Pancreas (tissue), 10 donors: ENCODE data around the gene PTPRF. TPM values are rescaled to one million over a fixed set of nuclear protein-coding genes. Genes with fewer than 3 reads are reported as not detected.

Experiments used
- ATAC-seq, 4 donors: fragments of 200-7000 bp; cut with Tn5 transposase; one replicate each; pipeline versions ENCODE4 v1.8.0 to v1.9.1; 2020; ENCODE audit warnings: mild to moderate bottlenecking in 4 of 4, moderate library complexity in 4 of 4
- DNase-seq, 6 donors: peaks; one replicate each; pipeline ENCODE4 v3.0.0-alpha.2; 2020
- FAIRE-seq: peaks from 2 replicates; lab custom pipeline; 2012; peaks lifted over from hg19 to GRCh38; lab: Jason Lieb, UNC
- H3K27ac ChIP-seq, 4 donors: fragments of 200-600 bp; sonication (generic); 1 replicate in 3 of 4; 2 replicates in 1 of 4; pipeline versions ENCODE4 v1.5.0 to v1.8.0; 2020
- H3K27me3 ChIP-seq, 4 donors: fragments of 200-600 bp; one replicate each; pipeline ENCODE4 v1.8.0; 2021
- H3K36me3 ChIP-seq, 3 donors: fragments of 200-600 bp; sonication (generic) in 1 of 3; one replicate each; pipeline versions ENCODE4 v1.5.0 to v1.8.0; 2020 to 2021
- H3K4me1 ChIP-seq, 3 donors: fragments of 200-600 bp; one replicate each; pipeline ENCODE4 v1.8.0; 2021
- H3K4me3 ChIP-seq, 4 donors: fragments of 200-600 bp; sonication (generic) in 2 of 4; one replicate each; pipeline versions ENCODE4 v1.5.0 to v1.8.0; 2020 to 2021
- H3K9me3 ChIP-seq, 4 donors: fragments of 200-600 bp; one replicate each; pipeline ENCODE4 v1.8.0; 2021
- CTCF ChIP-seq, 4 donors: fragments of 200-600 bp; sonication (generic) in 3 of 4; IDR thresholded peaks; one replicate each; pipeline versions ENCODE4 v1.5.0 to v1.8.0; 2021; ENCODE audit warnings: antibody characterized with exemption in 4 of 4
- WGBS, 2 donors: extraction: QIAGEN DNeasy Blood & Tissue Kit; methylation state at CpG; one replicate each; pipeline ENCODE4 v1.1.7; 2013; 5-methylcytosine and 5-hydroxymethylcytosine counted together
- intact Hi-C, 3 donors: fragments of 100-400 bp; cut with DNase I; formaldehyde crosslinking; loops; one replicate each; pipeline versions ENCODE4 v1.11.1 to v1.14.2; 2022
- polyA plus RNA-seq, 2 donors: library from polyadenylated mRNA; stranded (reverse); fragments of 200-250 nt; gene quantifications; one replicate each; pipeline ENCODE4 v1.2.3, GENCODE V29; 2013
- total RNA-seq, 6 donors: library from RNA; stranded (reverse); fragmentation: NEBNext Ultra II Directional in 4 of 6; extraction: Animal tissue kit (Norgen Biotek cat#: 25700) in 4 of 6; gene quantifications; one replicate each; pipeline versions ENCODE4 v1.2.1 to v1.2.4, GENCODE V29; 2021 to 2023
- donor health status: healthy with polysubstance abuse.
- donor health status: DM: no; HTN: no; CAD: no; lungs with moderate emphysema.
- donor health status: DM: no; HTN: no; CAD: no.
- donor health status: control.
- donor health status: control.
- donor health status: Bipolar disorder and iron deficiency.
- donor health status: DM: yes; HTN: yes; CAD: no.
- donor health status: DM: no; HTN: no; CAD: no.
- donor health status: DM: no; HTN: no; CAD: no.
- donor health status: DM: yes; HTN: yes; CAD: no.

The PTPRF gene
- total and polyA plus RNA-seq, 8 donors: 42.9 to 210 (median 129) TPM

GRCh38 chr1:43512681-43513080 lies 18.0 kb upstream of the PTPRF start:
- no peaks in the 10 kb centered on the region for H3K9me3 ChIP-seq
- H3K27ac ChIP-seq: no peak overlapping the region
- H3K4me1 ChIP-seq: no peaks in the 10 kb centered on the region
- WGBS, 2 donors: 91 to 93% methylated on average over 6 of the region's 6 CpGs
- DNase-seq (no peak), FAIRE-seq (no peak), ATAC-seq (no peak)
- no peak for TF ChIP-seq CTCF (IDR thresholded peaks at IDR 0.05)
- no peak overlapping the region for H3K4me3 ChIP-seq
- H3K27me3 ChIP-seq: no peaks in the 10 kb centered on the region
- intact Hi-C loops: no loop called here
- H3K36me3 ChIP-seq: no peaks in the 10 kb centered on the region

DNA sequence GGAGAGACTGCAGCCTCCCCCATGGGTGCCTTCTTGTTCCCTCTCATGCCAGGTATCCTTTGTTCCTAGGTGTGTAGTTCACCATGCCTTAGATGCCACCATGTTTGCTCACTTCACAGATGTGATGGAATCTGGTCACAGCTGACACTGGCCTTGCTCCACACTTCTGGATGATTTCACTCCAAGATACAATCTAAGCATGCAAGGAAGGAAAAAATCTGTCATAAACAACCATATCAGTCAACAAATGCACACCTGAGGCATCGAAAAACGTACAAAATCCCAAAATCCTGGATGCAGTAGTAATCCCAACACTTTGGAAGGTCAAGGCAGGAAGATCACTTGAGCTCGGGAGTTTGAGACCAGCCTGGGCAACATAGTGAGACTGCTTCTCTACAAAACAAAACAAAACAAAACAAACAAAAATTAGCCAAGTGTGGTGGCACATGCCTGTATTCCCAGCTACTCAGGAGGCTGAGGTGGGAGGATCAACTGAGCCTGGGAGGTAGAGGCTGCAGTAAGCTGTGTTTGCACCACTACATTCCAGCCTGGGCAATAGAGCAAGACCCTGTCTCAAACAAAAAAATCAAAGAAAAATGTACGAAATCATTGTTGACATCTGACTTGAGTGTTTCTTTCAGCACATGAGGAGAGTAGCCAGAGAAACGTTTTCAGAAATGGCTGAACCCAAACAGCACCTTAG lies 17.1 kb upstream of the PTPRF start:
- Histone ChIP-seq H3K4me1 (no peaks in the 10 kb centered on the region), H3K9me3 (no peaks in the 10 kb centered on the region), H3K27me3 (no peaks in the 10 kb centered on the region), H3K27ac (no peak overlapping the region), H3K36me3 (no peaks in the 10 kb centered on the region), H3K4me3 (no peak overlapping the region)
- FAIRE-seq (no peak), DNase-seq (no peak), ATAC-seq (no peak)
- intact Hi-C loops: no loop called here
- TF ChIP-seq CTCF (IDR thresholded peaks at IDR 0.05): no peak
- WGBS, 2 donors: 71 to 76% methylated on average over 5 of the region's 5 CpGs

- Histone ChIP-seq H3K9me3 (no peaks in the 10 kb centered on the region), H3K27ac (no peak overlapping the region), H3K27me3 (no peaks in the 10 kb centered on the region), H3K4me1 (no peaks in the 10 kb centered on the region), H3K4me3 (no peak overlapping the region), H3K36me3 (no peaks in the 10 kb centered on the region)
- no peak for TF ChIP-seq CTCF (IDR thresholded peaks at IDR 0.05)
- WGBS, 2 donors: 72 to 81% methylated on average over 11 of the region's 11 CpGs
- intact Hi-C loops: no loop called here
- DNase-seq: no peak
- ATAC-seq: no peak
- FAIRE-seq: no peak
Observed at GRCh38 chr1:43518935-43519686, 11.6 kb upstream of the PTPRF start.

DNA sequence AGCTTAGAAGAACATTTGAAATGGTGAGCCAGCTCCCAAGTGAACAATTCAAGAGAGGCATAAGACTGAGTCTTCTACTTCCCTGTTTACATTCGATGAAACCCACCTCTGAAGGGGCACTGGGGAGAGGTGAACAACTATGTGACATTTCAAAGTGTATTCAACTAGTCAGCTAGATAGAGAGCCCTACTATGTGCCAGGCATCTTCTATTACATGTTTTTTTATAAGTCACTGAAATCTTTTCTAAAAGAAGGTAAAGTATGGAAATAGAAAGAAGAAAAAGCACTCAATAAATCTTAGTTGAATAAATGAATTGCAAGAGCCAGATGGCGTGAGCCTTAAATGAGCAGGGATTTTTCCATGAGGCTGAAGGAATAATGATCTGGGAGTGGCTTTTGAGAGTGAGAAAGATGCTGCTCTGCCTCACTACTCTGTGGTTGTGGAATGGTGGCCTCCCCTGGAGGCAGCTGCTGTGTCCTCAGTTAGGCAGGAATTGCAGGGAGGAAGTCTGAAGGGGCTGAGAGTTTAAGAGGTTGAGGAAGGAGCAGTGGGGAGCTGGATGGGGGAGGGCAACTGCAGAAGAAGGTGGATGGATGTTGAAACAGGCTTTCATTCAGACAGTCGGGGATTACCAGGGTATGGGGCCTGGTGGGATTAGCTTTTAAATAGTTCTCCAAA lies 10.4 kb upstream of the PTPRF start:
- peaks cover 0 to 3% (median 0%) of the 10 kb centered on the region in 3 donors for H3K4me1 ChIP-seq
- H3K9me3 ChIP-seq: no peaks in the 10 kb centered on the region
- WGBS, 2 donors: 55 to 81% methylated on average over 3 of the region's 3 CpGs
- intact Hi-C loops: loop anchor here in 1 of 3 donors (10.0 kb wide), 1 partner anchor 105 kb away; no protein-coding TSS in a partner anchor
- no peak for TF ChIP-seq CTCF (IDR thresholded peaks at IDR 0.05)
- no peak for DNase-seq
- no peaks in the 10 kb centered on the region for H3K27me3 ChIP-seq
- no peaks in the 10 kb centered on the region for H3K36me3 ChIP-seq
- no peak for FAIRE-seq
- no peak overlapping the region for H3K27ac ChIP-seq
- H3K4me3 ChIP-seq: no peak overlapping the region
- ATAC-seq: no peak
